ENCODE data around the gene ST6GALNAC3. TPM values are rescaled to one million over a fixed set of nuclear protein-coding genes. Genes with fewer than 3 reads are reported as not detected.

The ST6GALNAC3 gene
- total RNA-seq, 1 donor from 2014 or later, result 11.0 TPM

- Mint-ChIP-seq H3K36me3 (ENCODE audit: insufficient read depth) (no peaks in the 10 kb centered on the region), H3K9me3 (ENCODE audit: low read depth) (peaks cover 7% of the 10 kb centered on the region), H3K4me1 (ENCODE audit: low read depth) (no peaks in the 10 kb centered on the region), H3K27ac (no peak overlapping the region), H3K27me3 (no peaks in the 10 kb centered on the region), H3K4me3 (ENCODE audit: low read depth) (no peak overlapping the region)
- no peak for TF ChIP-seq CTCF (IDR thresholded peaks at IDR 0.05; ENCODE audit: unreplicated experiment)
- no peak for DNase-seq (ENCODE audit: low spot score, unreplicated experiment)
These were observed 116.3 kb downstream of the ST6GALNAC3 start for GRCh38 chr1:76190749-76191424.

GRCh38 chr1:76191561-76191960 is 117.0 kb downstream of the ST6GALNAC3 start:
- no peaks in the 10 kb centered on the region for H3K36me3 Mint-ChIP-seq (ENCODE audit: insufficient read depth)
- no peak for TF ChIP-seq CTCF (IDR thresholded peaks at IDR 0.05; ENCODE audit: unreplicated experiment)
- DNase-seq (ENCODE audit: low spot score, unreplicated experiment), result no peak
- H3K9me3 Mint-ChIP-seq (ENCODE audit: low read depth), result peaks cover 7% of the 10 kb centered on the region
- H3K4me1 Mint-ChIP-seq (ENCODE audit: low read depth), result no peaks in the 10 kb centered on the region
- no peak overlapping the region for H3K4me3 Mint-ChIP-seq (ENCODE audit: low read depth)
- H3K27me3 Mint-ChIP-seq, result no peaks in the 10 kb centered on the region
- no peak overlapping the region for H3K27ac Mint-ChIP-seq

GRCh38 chr1:76198452-76198851 is 123.9 kb downstream of the ST6GALNAC3 start:
- TF ChIP-seq CTCF (IDR thresholded peaks at IDR 0.05; ENCODE audit: unreplicated experiment), result no peak
- DNase-seq (ENCODE audit: low spot score, unreplicated experiment), result no peak
- no peak overlapping the region for H3K27ac Mint-ChIP-seq
- H3K36me3 Mint-ChIP-seq (ENCODE audit: insufficient read depth), result no peaks in the 10 kb centered on the region
- H3K9me3 Mint-ChIP-seq (ENCODE audit: low read depth), result peaks cover 6% of the 10 kb centered on the region
- no peak overlapping the region for H3K4me3 Mint-ChIP-seq (ENCODE audit: low read depth)
- no peaks in the 10 kb centered on the region for H3K4me1 Mint-ChIP-seq (ENCODE audit: low read depth)
- no peaks in the 10 kb centered on the region for H3K27me3 Mint-ChIP-seq

- no peaks in the 10 kb centered on the region for H3K36me3 Mint-ChIP-seq (ENCODE audit: insufficient read depth)
- H3K27ac Mint-ChIP-seq, result no peak overlapping the region
- no peak for TF ChIP-seq CTCF (IDR thresholded peaks at IDR 0.05; ENCODE audit: unreplicated experiment)
- no peaks in the 10 kb centered on the region for H3K4me1 Mint-ChIP-seq (ENCODE audit: low read depth)
- H3K4me3 Mint-ChIP-seq (ENCODE audit: low read depth), result no peak overlapping the region
- H3K9me3 Mint-ChIP-seq (ENCODE audit: low read depth), result peaks cover 14% of the 10 kb centered on the region
- DNase-seq (ENCODE audit: low spot score, unreplicated experiment), result no peak
- no peaks in the 10 kb centered on the region for H3K27me3 Mint-ChIP-seq
These were observed 128.1 kb downstream of the ST6GALNAC3 start for GRCh38 chr1:76202670-76203069.

GRCh38 chr1:76203127-76203526 is 128.6 kb downstream of the ST6GALNAC3 start:
- Mint-ChIP-seq H3K4me1 (ENCODE audit: low read depth) (no peaks in the 10 kb centered on the region), H3K27me3 (no peaks in the 10 kb centered on the region), H3K36me3 (ENCODE audit: insufficient read depth) (no peaks in the 10 kb centered on the region), H3K27ac (no peak overlapping the region), H3K9me3 (ENCODE audit: low read depth) (peaks cover 14% of the 10 kb centered on the region), H3K4me3 (ENCODE audit: low read depth) (no peak overlapping the region)
- no peak for TF ChIP-seq CTCF (IDR thresholded peaks at IDR 0.05; ENCODE audit: unreplicated experiment)
- DNase-seq (ENCODE audit: low spot score, unreplicated experiment), result no peak
